Measurements from ENCODE around the gene OR51D1. TPM values are rescaled to one million over a fixed set of nuclear protein-coding genes. Genes with fewer than 3 reads are reported as not detected.

The OR51D1 gene
- total RNA-seq, result not detected in 2 replicates

GRCh38 chr11:4636962-4637661, at the start of gene OR51D1:
OR51D1 (plus strand) TSS chr11:4637477; CDS start chr11:4639791, 2,314 bp downstream.

GRCh38 chr11:4593739-4594138, 43.5 kb upstream of the OR51D1 start, which contains the start of gene OR52I1:
OR52I1 (plus strand) TSS chr11:4594039; CDS start chr11:4594039, 0 bp downstream.

GRCh38 chr11:4607781-4608666, 29.3 kb upstream of the OR51D1 start, which contains the start of gene TRIM68:
TRIM68 (minus strand) TSS chr11:4608231; CDS start chr11:4605504, 2,727 bp downstream.

GRCh38 chr11:4643682-4644081, 6.4 kb downstream of the OR51D1 start, which contains the start of gene OR51E1:
OR51E1 (plus strand) TSS chr11:4643982; CDS start chr11:4652527, 8,545 bp downstream.

Other genes starting within 250 kb of the OR51D1 start
- 24.0 and 62.8 TPM in 2 replicates for gene TRIM21, start 243.8 kb upstream of the OR51D1 start, total RNA-seq
- gene OR52K2, start 188.2 kb upstream of the OR51D1 start, total RNA-seq, result not detected in 2 replicates
- not detected in 2 replicates for gene OR52K1, start 154.8 kb upstream of the OR51D1 start, total RNA-seq
- gene OR52M1, start 92.3 kb upstream of the OR51D1 start, total RNA-seq, result not detected in 2 replicates
- not detected in 2 replicates for gene OR52I2, start 55.7 kb upstream of the OR51D1 start, total RNA-seq
- not detected in 2 replicates for gene OR52I1, start 43.4 kb upstream of the OR51D1 start, total RNA-seq
- gene TRIM68, start 29.2 kb upstream of the OR51D1 start, total RNA-seq, result 11.4 and 20.1 TPM in 2 replicates
- not detected in 2 replicates for gene OR51E1, start 6.5 kb downstream of the OR51D1 start, total RNA-seq
- not detected in 2 replicates for gene OR51E2, start 60.4 kb downstream of the OR51D1 start, total RNA-seq
- not detected in 2 replicates for gene MMP26, start 67.3 kb downstream of the OR51D1 start, total RNA-seq
- gene OR51F1, start 132.5 kb downstream of the OR51D1 start, total RNA-seq, result not detected in 2 replicates
- gene OR52R1, start 166.9 kb downstream of the OR51D1 start, total RNA-seq, result not detected in 2 replicates
- not detected in 2 replicates for gene OR51F2, start 183.8 kb downstream of the OR51D1 start, total RNA-seq
- not detected in 2 replicates for gene OR51S1, start 211.7 kb downstream of the OR51D1 start, total RNA-seq
- not detected in 2 replicates for gene OR51T1, start 244.4 kb downstream of the OR51D1 start, total RNA-seq

All from epithelial cell of umbilical artery (primary cell).